H1 (cell line): Measurements from ENCODE around the gene ARMH3.
A peak's percentile ranks its signal among the peaks of the same experiment; 100 is the strongest.

Experiments
- BRCA1 ChIP-seq: IDR thresholded peaks from 2 replicates; pipeline ENCODE4 v1.6.1; 2012; ENCODE audit warnings: low read depth, low read length, improper control_type of control experiment
- CTCF ChIP-seq, 3 experiments: IDR thresholded peaks; 1 replicate in 2 of 3; 2 replicates in 1 of 3; pipeline versions ENCODE4 v1.5.1 to v1.6.1; 2011; ENCODE audit warnings: low read length in 3 of 3, mild to moderate bottlenecking in 3 of 3, inconsistent platforms in 2 of 3, low read depth in 1 of 3, moderate library complexity in 1 of 3; ENCODE audit not compliant: insufficient read depth in 1 of 3; ENCODE audit errors: control extremely low read depth in 1 of 3
- EP300 ChIP-seq, 2 experiments: IDR thresholded peaks; 1 replicate in 1 of 2; 2 replicates in 1 of 2; pipeline ENCODE4 v1.6.1; 2011 to 2012; ENCODE audit warnings: low read depth in 2 of 2, low read length in 2 of 2, mild to moderate bottlenecking in 2 of 2, borderline replicate concordance in 1 of 2, inconsistent platforms in 1 of 2, moderate library complexity in 1 of 2
- EZH2 ChIP-seq: fragments of 200-600 bp; sonication (generic); IDR thresholded peaks from 2 replicates; pipeline ENCODE4 v1.7.1; 2012; ENCODE audit warnings: low read depth, mild to moderate bottlenecking, moderate library complexity, low read length, inconsistent platforms; ENCODE audit not compliant: severe bottlenecking
- JUN ChIP-seq: IDR thresholded peaks from 2 replicates; pipeline ENCODE4 v1.6.1; 2011; ENCODE audit warnings: low read depth, mild to moderate bottlenecking, improper control_type of control experiment, low read length
- POLR2A ChIP-seq, 2 experiments: IDR thresholded peaks; 1 replicate in 1 of 2; 2 replicates in 1 of 2; pipeline ENCODE4 v1.6.1; 2011; ENCODE audit warnings: low read depth in 2 of 2, low read length in 2 of 2, mild to moderate bottlenecking in 2 of 2; ENCODE audit errors: control extremely low read depth in 1 of 2
- POLR2AphosphoS5 ChIP-seq: IDR thresholded peaks from 2 replicates; pipeline ENCODE4 v1.6.1; 2011; ENCODE audit warnings: low read depth, low read length
- SIN3A ChIP-seq, 2 experiments: IDR thresholded peaks in 1 of 2; conservative IDR thresholded peaks in 1 of 2; 2 replicates each; pipeline ENCODE4 v1.6.1; 2011 to 2012; ENCODE audit warnings: low read length in 2 of 2, improper control_type of control experiment in 1 of 2, low read depth in 1 of 2, mild to moderate bottlenecking in 1 of 2
- TEAD4 ChIP-seq: IDR thresholded peaks from 2 replicates; pipeline ENCODE4 v1.6.1; 2012; ENCODE audit warnings: low read depth, low read length, inconsistent platforms, mixed read lengths
- TF ChIP-seq, protein P1 (sequence below): IDR thresholded peaks from 2 replicates; pipeline ENCODE4 v1.6.1; 2012; ENCODE audit warnings: inconsistent platforms

- no peak for TF ChIP-seq BRCA1
- TF ChIP-seq POLR2A (IDR thresholded peaks at IDR 0.05; ENCODE audit: control extremely low read depth in 1 of 2, low read depth in 2 of 2, low read length in 2 of 2) = no peak
- no peak for TF ChIP-seq TEAD4
- TF ChIP-seq JUN = no peak
- TF ChIP-seq SIN3A (conservative IDR thresholded peaks at IDR 0.05 in 1 of 2, IDR thresholded peaks at IDR 0.05 in 1 of 2; ENCODE audit: low read depth in 1 of 2, low read length in 2 of 2) = no peak
- peak in 2 of 3 experiments; percentile 22 to 24; a peak in 2 of 4 replicates for TF ChIP-seq CTCF (IDR thresholded peaks at IDR 0.05; ENCODE audit: control extremely low read depth in 1 of 3, insufficient read depth in 1 of 3, low read depth in 1 of 3, low read length in 3 of 3)
- TF ChIP-seq EZH2 = no peak
- TF ChIP-seq POLR2AphosphoS5 = no peak
- TF ChIP-seq, protein P1, sequence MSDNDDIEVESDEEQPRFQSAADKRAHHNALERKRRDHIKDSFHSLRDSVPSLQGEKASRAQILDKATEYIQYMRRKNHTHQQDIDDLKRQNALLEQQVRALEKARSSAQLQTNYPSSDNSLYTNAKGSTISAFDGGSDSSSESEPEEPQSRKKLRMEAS = no peak
- no peak for TF ChIP-seq EP300 (IDR thresholded peaks at IDR 0.05; ENCODE audit: borderline replicate concordance in 1 of 2, low read depth in 2 of 2, low read length in 2 of 2)
These were observed 154.6 kb downstream of the ARMH3 start for GRCh38 chr10:101901340-101901739.
